Measurements from ENCODE around the gene PLAC8L1.

PLAC8L1 gene

DNA sequence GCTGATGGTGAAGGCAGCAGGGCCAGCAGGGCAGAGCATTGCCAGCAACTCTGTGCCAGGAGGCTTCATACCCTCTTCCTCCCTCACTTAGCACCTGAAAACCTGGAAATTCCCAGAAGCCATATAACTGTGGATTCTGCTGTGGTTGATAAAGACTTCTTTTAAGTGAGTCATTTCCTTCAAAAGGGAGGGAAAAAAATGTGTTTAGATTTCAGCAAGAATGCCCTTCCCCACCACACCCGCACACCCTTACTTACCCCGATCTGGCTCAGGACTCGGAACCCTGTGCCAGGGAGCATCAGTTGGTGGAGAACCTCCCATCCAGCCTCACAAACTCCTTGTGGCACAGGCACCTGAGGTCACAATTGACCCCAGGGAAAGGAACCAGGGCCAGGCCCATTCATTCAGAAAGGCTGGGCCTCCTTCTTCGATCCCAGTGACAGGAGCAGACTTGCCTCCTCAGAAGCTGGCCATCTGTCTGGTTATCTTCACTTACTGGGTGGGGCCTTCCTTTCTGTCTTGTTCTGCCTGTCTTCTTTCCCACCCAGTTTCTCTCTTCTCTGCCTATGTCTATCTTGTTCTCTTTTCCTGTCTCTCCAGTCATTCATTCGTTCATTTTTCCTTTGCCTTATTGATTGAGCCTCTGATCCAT is 62.6 kb downstream of the PLAC8L1 start:
- DNase-seq = no peak

DNA sequence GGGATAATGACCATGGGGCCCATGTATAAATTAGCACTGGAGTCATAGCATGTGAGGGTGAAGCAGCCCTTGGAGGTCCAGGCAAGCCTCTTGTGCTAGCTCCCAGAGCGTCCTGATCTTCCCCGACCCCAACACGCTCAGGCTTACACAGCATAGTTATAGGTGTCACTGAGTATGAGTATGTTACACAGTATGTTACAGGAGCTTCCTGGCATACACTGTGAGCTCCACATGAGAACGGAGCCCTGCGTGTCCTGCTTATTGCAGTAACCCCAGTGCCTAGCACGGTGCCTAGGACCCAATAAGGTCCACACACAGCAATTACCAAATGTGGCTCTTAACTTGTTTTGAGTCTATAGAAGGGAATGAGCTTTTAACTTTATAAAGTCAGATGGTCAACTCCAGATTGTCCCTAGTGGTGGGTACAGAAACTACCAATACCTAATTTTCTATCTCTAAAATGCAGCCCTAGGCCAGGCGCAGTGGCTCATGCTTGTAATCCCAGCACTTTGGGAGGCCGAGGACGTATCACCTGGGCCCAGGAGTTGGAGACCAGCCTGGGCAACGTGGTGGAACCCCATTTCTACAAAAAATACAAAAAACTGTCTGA is 64.1 kb downstream of the PLAC8L1 start:
- no peak for DNase-seq

DNA sequence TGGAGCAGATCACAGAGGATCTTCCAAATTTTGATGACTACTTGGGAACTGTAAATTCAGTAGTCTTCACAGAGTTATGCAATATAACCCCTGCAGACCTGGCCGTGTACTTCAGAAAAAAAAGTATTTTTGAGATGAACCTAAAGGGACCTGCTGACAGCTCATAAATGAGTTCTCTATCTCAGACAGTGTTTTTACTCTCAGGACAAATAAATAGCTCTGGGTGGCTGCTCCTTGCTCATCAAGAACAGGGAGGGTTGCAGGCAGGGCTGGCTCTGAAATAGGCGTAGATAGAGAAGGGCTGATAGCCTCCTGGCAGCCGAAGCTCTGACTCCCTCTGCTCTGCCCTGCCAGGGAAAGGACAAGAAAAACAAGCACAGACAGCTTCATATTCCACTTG is 64.8 kb downstream of the PLAC8L1 start:
- DNase-seq = no peak

DNA sequence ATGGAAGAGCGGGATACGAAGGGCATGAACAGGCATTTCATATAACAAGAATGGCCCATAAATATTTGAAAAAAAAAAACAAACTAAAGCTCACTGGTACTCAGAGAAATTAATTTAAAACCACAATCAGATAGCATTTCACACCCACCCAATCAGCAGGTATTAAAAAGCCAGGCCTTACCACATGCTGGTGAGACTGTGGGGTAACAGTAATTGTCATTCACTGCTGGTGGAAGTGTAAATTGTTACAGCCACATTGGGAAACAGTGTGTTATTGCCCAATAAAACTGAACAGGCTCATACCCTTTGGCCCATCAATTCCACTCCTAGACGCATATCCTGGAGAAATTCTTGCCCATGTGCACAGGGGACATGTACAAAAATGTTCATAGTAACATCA is 66.0 kb downstream of the PLAC8L1 start:
- no peak for DNase-seq

DNA sequence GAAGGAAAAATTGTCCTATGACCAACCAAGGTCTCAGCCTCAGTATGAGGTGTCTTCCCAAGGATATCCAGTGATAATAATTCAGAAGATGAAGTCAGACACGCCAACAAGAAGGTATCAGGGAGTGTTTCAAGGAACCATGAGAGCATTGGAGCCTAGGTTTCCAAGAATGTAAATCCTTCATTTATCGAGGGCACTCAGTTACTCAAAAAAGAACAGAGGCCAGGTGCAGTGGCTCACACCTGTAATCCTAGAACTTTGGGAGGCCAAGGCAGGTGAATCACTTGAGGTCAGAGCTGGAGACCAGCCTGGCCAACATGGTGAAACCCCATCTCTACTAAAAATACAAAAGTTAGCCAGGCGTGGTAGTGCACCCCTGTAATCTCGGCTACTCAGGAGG is 70.8 kb downstream of the PLAC8L1 start:
- no peak for DNase-seq
